ENCODE data around the gene PLPPR3.

Gene PLPPR3

DNA sequence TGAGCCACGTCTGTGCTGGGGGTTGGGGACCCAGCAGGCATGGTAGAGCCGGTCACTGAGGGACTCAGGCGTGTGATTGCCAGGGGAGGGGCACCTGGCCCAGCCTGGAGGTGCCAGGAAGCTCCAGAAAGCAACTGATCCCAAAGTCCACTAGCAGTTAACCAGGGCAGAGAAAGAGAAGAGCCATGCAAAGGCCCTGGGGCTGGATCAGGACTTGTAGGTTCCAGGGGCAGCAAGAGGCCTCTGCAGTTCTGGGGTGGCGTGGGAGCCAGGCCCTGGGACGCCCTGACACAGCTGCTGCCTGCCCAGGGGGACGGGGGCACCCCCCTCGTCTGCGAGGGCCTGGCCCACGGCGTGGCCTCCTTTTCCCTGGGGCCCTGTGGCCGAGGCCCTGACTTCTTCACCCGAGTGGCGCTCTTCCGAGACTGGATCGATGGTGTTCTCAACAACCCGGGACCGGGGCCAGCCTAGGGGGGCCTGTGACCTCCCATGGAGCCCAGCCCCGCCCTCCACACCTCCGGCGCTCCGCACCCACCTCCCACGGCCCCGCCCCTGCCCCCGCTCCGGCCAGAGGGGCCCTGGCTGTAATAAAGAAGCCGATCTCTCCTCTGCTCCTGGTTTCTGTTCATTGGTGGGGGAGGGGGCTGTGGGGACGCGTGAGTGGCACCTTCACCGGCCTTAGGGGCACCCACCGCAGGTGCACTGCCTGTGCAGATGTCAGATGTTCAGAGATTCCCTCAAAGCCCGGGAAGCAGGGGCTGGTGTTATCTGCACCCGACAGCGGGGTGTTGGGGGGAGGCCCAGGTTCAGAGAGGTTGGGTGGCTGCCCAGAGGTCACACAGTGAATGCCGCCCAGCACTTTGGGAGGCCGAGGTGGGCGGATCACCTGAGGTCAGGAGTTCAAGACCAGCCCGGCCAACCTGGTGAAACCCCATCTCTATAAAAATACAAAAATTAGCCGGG is 9.9 kb upstream of the PLPPR3 start:
- TF ChIP-seq, protein P1, sequence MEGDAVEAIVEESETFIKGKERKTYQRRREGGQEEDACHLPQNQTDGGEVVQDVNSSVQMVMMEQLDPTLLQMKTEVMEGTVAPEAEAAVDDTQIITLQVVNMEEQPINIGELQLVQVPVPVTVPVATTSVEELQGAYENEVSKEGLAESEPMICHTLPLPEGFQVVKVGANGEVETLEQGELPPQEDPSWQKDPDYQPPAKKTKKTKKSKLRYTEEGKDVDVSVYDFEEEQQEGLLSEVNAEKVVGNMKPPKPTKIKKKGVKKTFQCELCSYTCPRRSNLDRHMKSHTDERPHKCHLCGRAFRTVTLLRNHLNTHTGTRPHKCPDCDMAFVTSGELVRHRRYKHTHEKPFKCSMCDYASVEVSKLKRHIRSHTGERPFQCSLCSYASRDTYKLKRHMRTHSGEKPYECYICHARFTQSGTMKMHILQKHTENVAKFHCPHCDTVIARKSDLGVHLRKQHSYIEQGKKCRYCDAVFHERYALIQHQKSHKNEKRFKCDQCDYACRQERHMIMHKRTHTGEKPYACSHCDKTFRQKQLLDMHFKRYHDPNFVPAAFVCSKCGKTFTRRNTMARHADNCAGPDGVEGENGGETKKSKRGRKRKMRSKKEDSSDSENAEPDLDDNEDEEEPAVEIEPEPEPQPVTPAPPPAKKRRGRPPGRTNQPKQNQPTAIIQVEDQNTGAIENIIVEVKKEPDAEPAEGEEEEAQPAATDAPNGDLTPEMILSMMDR (IDR thresholded peaks at IDR 0.05; ENCODE audit: insufficient read depth, missing control alignments) = no peak
- DNase-seq (ENCODE audit: insufficient read length, low spot score) = no peak
- FAIRE-seq = no peak

DNA sequence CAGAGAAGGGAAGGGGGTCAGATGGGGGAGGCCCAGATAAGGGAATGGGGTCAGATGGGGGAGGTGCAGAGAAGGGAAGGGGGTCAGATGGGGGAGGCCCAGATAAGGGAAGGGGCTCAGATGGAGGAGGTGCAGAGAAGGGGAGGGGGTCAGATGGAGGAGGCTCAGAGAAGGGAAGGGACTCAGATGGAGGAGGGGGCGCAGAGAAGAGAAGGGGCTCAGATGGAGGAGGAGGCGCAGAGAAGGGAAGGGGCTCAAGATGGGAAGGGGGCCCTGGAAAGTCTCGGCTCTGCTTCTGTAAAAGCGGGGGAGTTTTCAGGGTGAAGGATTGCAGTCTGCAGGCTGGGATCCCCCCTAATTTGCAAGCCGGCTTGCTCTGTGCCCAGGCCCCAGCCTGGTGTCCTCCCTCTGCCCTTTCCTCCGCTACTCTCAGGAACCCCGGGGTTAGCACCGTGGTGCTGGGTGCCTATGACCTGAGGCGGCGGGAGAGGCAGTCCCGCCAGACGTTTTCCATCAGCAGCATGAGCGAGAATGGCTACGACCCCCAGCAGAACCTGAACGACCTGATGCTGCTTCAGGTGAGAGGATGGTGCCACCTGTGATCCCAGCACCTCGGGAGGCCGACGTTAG is 7.5 kb upstream of the PLPPR3 start:
- TF ChIP-seq, protein P1 (IDR thresholded peaks at IDR 0.05; ENCODE audit: insufficient read depth, missing control alignments) = no peak
- FAIRE-seq (no peak), DNase-seq (ENCODE audit: insufficient read length, low spot score) (no peak)

DNA sequence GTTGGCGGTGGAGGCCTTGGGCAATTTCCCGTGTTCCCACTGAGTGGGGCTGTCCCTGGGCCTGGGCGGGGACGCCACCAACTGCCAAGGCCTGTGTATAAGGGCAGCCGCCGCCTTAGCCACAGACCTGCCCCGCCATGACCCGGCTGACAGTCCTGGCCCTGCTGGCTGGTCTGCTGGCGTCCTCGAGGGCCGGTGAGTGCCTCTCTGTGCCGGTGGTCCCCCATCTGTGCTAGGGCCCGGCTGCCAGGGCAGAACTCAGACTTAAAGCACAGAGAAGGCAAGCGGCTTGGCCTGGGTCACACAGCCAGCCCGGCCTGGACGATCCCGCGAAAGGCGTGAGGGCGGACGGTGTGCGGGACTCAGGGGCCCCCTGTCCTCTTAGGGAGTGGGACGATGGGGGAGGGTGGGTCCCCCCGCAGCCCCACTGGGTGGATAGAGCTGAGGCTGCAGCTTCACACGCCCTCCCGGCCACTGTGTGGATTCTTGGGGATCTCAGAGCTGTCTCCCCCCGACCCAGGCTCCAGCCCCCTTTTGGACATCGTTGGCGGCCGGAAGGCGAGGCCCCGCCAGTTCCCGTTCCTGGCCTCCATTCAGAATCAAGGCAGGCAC is 6.1 kb upstream of the PLPPR3 start, which contains the start of gene AZU1:
TSS of gene AZU1 (plus strand) at position 128 of the 612 bp plus-strand sequence. CDS start at position 138, 10 bp downstream.
- TF ChIP-seq, protein P1 (IDR thresholded peaks at IDR 0.05; ENCODE audit: insufficient read depth, missing control alignments) = no peak
- no peak for FAIRE-seq
- DNase-seq (ENCODE audit: insufficient read length, low spot score) = no peak

DNA sequence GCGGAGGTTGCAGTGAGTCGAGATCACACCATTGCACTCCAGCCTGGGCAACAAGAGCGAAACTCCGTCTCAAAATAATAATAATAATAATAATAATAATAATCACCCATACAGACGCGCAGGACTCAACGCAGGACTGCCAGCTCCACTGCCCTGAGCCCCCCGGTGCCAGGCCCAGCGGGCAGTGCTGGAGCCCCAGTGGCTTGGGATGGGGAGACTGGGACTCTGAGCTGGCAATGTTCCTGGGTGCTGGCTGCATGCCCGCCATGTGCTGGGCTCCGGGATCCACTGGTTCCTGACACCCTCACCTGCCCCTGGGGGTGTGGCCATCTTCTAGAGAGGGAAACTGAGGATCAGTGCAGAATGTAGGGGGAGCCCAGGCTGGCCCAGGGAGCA is 5.6 kb upstream of the PLPPR3 start:
- TF ChIP-seq, protein P1 (IDR thresholded peaks at IDR 0.05; ENCODE audit: insufficient read depth, missing control alignments) = no peak
- no peak for DNase-seq (ENCODE audit: insufficient read length, low spot score)
- no peak for FAIRE-seq

DNA sequence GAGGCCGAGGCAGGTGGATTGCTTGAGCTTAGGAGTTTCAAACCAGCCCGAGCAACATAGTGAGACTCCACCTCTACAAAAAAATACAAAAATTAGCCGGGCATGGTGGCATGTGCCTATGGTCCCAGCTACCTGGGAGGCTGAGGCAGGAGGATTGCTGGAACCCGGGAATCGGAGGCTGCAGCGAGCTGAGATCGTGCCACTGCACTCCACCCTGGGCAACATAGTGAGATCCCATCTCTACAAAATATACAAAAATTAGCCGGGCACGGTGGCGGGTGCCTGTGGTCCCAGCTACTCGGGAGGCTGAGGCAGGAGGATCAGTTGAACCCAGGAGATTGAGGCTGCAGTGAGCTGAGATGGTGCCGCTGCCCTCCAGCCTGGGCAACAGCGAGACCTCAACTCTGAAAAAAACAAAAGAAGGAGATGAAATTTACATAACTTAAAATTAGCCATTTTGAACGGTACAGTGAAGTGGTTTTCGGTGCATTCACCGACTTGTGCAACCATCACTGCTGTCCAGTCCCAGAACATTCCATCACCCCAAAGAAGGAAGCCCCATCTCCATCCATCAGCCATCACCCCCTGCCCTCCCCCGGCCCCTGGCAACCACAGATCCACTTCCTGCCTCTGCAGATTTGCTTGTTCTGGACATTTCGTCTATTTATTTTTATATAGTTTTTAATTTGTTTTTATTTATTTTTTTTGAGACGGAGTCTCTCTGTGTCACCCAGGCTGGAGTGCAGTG is 4.3 kb upstream of the PLPPR3 start:
- TF ChIP-seq, protein P1 (IDR thresholded peaks at IDR 0.05; ENCODE audit: insufficient read depth, missing control alignments) = no peak
- FAIRE-seq (no peak), DNase-seq (ENCODE audit: insufficient read length, low spot score) (no peak)

DNA sequence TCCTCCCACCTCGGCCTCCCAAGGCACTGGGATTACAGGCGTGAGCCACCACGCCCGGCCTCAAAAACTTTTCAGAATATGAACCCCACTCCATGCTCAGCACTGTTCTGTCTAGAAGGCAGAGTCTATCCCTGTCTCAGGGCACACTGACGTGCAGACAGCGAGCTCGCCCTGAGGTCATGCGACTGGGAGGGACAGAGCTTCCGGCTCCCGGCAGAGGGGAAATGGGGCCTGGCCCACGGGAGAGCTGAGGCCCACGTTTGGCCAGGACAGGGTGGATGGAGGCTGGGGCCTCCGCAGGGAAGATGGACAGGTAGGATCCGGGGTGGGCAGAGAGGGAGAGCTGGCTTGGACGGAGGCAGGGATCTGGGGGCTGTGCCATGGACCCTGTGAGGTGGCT is 3.1 kb upstream of the PLPPR3 start:
- FAIRE-seq (no peak), DNase-seq (ENCODE audit: insufficient read length, low spot score) (no peak)

More for the DNA sequence above, 3.1 kb upstream of the PLPPR3 start:
- TF ChIP-seq, protein P1 (IDR thresholded peaks at IDR 0.05; ENCODE audit: insufficient read depth, missing control alignments) = no peak

All from D721Med (cell line).